Osteoblast (primary cell): ENCODE results near the gene MYRFL. TPM values are rescaled to one million over a fixed set of nuclear protein-coding genes. Genes with fewer than 3 reads are reported as not detected.

ENCODE experiments used
- DNase-seq: peaks from one replicate; pipeline ENCODE4 v3.0.0; 2011; ENCODE audit warnings: low spot score, mixed read lengths; ENCODE audit not compliant: insufficient read length; ENCODE audit errors: missing footprints
- H2AFZ ChIP-seq: 2 replicates; pipeline ENCODE4 v1.6.0; 2011; ENCODE audit warnings: mild to moderate bottlenecking, low read length
- H3K27ac ChIP-seq: 2 replicates; pipeline ENCODE4 v1.5.1; 2011; ENCODE audit warnings: mild to moderate bottlenecking, low read depth, low read length, moderate library complexity
- H3K27me3 ChIP-seq: 2 replicates; pipeline ENCODE4 v1.6.0; 2012; ENCODE audit warnings: mild to moderate bottlenecking, control low read depth, inconsistent platforms, low read length, moderate library complexity; ENCODE audit not compliant: insufficient read depth
- H3K36me3 ChIP-seq: 2 replicates; pipeline ENCODE4 v1.5.1; 2011; ENCODE audit warnings: mild to moderate bottlenecking, low read length, control low read depth, moderate library complexity; ENCODE audit not compliant: insufficient read depth
- H3K4me1 ChIP-seq: 2 replicates; pipeline ENCODE4 v1.5.1; 2011; ENCODE audit warnings: mild to moderate bottlenecking, low read length, control low read depth, moderate library complexity; ENCODE audit not compliant: insufficient read depth
- H3K4me2 ChIP-seq: 2 replicates; pipeline ENCODE4 v1.6.0; 2011; ENCODE audit warnings: mild to moderate bottlenecking, low read length; ENCODE audit not compliant: insufficient read depth
- H3K4me3 ChIP-seq: fragments of 200-600 bp; sonication (generic); 3 replicates; pipeline ENCODE4 v1.5.1; 2012; ENCODE audit warnings: mild to moderate bottlenecking, low read length, inconsistent platforms; ENCODE audit not compliant: insufficient read depth
- H3K79me2 ChIP-seq: 2 replicates; pipeline ENCODE4 v1.6.0; 2012; ENCODE audit warnings: mild to moderate bottlenecking, low read length, control low read depth, inconsistent platforms; ENCODE audit not compliant: insufficient read depth
- H3K9me3 ChIP-seq: 2 replicates; pipeline ENCODE4 v1.5.1; 2011; ENCODE audit warnings: low read depth, low read length, control low read depth
- H4K20me1 ChIP-seq: 2 replicates; pipeline ENCODE4 v1.6.0; 2012; ENCODE audit warnings: mild to moderate bottlenecking, low read length, control low read depth; ENCODE audit not compliant: insufficient read depth
- total RNA-seq: library from RNA; depleted of rRNA; stranded (reverse); fragments of >200 nt; gene quantifications from 2 replicates; pipeline ENCODE4 v1.2.3, GENCODE V29; 2012
- TF ChIP-seq, protein P1 (sequence below): IDR thresholded peaks from 2 replicates; pipeline ENCODE4 v1.5.1; 2011; ENCODE audit warnings: mild to moderate bottlenecking, low read depth, low read length, moderate library complexity; ENCODE audit errors: extremely low read depth

Gene MYRFL
- total RNA-seq, 1 donor, result not detected

DNA sequence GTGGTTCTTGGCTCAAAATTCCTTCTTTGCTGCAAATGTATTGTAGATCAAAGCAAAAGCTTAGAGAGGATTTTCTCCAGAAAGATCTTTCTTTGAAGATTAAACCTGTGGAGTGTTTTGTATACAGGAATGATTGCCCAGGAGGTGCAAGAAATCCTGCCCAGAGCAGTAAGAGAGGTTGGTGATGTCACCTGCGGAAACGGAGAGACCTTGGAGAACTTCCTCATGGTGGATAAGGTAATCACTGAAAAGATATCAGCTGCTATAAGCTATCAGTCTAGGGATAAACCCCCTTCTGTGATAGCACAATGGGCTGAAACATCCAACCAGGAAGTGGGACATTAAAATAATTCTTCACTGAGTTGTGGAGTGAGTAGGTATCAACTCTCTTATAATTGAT is 85.7 kb downstream of the MYRFL start:
- H3K27ac ChIP-seq, result no peak overlapping the region
- H3K4me2 ChIP-seq, result no peak overlapping the region
- DNase-seq, result no peak
- H3K79me2 ChIP-seq, result no peaks in the 10 kb centered on the region
- H3K36me3 ChIP-seq, result no peaks in the 10 kb centered on the region
- TF ChIP-seq, protein P1, sequence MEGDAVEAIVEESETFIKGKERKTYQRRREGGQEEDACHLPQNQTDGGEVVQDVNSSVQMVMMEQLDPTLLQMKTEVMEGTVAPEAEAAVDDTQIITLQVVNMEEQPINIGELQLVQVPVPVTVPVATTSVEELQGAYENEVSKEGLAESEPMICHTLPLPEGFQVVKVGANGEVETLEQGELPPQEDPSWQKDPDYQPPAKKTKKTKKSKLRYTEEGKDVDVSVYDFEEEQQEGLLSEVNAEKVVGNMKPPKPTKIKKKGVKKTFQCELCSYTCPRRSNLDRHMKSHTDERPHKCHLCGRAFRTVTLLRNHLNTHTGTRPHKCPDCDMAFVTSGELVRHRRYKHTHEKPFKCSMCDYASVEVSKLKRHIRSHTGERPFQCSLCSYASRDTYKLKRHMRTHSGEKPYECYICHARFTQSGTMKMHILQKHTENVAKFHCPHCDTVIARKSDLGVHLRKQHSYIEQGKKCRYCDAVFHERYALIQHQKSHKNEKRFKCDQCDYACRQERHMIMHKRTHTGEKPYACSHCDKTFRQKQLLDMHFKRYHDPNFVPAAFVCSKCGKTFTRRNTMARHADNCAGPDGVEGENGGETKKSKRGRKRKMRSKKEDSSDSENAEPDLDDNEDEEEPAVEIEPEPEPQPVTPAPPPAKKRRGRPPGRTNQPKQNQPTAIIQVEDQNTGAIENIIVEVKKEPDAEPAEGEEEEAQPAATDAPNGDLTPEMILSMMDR, result no peak
- no peaks in the 10 kb centered on the region for H3K9me3 ChIP-seq
- no peaks in the 10 kb centered on the region for H3K27me3 ChIP-seq
- H3K4me3 ChIP-seq, result no peak overlapping the region
- no peaks in the 10 kb centered on the region for H3K4me1 ChIP-seq
- no peak overlapping the region for H2AFZ ChIP-seq
- H4K20me1 ChIP-seq, result no peaks in the 10 kb centered on the region

DNA sequence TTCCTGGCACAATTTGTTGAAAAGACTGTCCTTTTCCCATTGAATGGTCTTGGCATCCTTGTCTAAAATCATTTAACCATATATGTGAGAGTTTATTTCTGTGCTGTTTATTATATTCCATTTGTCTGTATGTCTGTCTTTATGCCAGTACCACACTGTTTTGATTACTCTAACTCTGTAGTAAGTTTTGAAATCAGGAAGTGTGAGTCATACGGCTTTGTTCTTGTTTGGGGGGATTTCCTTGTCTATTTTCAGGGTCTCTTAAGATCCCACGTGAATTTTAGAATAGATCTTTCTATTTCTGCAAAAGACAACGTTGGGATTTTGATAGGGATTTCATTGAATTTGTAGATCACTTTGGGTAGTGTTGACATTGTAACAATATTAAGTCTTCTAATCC is 88.5 kb downstream of the MYRFL start:
- H3K36me3 ChIP-seq, result no peaks in the 10 kb centered on the region
- no peaks in the 10 kb centered on the region for H3K4me1 ChIP-seq
- no peaks in the 10 kb centered on the region for H3K79me2 ChIP-seq
- TF ChIP-seq, protein P1, result no peak
- no peak overlapping the region for H3K27ac ChIP-seq
- H4K20me1 ChIP-seq, result no peaks in the 10 kb centered on the region
- H2AFZ ChIP-seq, result no peak overlapping the region
- no peaks in the 10 kb centered on the region for H3K9me3 ChIP-seq
- H3K4me2 ChIP-seq, result no peak overlapping the region
- no peak for DNase-seq
- no peaks in the 10 kb centered on the region for H3K27me3 ChIP-seq
- no peak overlapping the region for H3K4me3 ChIP-seq

DNA sequence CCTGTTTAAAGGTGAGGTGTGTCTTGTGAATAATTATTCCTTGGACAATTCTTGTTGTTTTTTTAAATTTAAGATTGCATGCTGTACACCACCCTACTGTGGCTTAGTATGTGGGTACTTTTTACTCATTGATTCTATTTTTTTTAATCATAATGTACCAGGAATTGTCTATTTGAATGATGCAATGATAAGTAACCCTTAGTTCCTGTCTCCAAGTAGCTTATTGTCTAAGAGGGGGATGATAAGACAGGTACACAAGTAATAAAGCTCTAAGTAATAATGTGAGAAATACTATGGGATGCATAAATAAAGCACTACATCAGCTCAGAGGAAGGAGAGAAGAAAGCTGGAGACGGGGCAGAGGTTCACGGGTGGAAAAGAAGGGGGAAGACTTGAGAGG is 90.9 kb downstream of the MYRFL start:
- H3K4me3 ChIP-seq, result no peak overlapping the region
- no peaks in the 10 kb centered on the region for H4K20me1 ChIP-seq
- no peaks in the 10 kb centered on the region for H3K27me3 ChIP-seq
- no peak overlapping the region for H2AFZ ChIP-seq
- TF ChIP-seq, protein P1, result no peak
- H3K79me2 ChIP-seq, result no peaks in the 10 kb centered on the region
- no peak overlapping the region for H3K4me2 ChIP-seq
- H3K4me1 ChIP-seq, result no peaks in the 10 kb centered on the region
- H3K27ac ChIP-seq, result no peak overlapping the region
- DNase-seq, result no peak
- no peaks in the 10 kb centered on the region for H3K9me3 ChIP-seq
- no peaks in the 10 kb centered on the region for H3K36me3 ChIP-seq

DNA sequence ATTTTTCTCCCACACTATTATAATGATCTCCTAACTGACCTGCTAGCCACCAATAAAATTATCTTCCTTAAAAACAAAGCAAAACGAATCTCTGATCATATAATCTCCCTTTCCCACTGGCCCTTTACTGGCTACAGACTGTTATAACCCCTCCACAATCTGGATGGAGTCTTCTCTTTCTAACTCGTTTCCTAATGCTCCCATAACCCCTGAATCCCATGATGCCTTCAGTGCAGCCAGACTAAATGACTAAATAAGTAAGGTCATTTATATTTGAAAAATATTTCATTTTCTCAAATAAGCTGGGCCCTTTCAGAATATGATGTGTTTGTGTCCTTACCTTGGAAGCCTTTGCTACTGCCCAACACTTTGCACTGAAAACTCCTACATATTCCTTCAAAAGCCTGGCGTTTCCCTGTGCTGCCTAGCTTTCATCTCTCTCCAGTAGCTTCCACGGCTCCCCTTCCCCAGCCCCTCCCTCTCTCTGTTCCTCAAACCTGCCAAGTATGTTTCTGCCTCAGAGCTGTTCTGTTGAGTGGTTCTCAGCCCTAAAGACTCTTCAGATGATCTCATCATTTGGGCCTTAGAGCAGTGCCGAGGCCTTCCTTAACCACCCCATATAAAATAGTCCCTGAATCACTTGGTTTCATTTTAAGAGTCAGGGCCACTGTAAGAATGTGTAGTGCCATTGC is 91.7 kb downstream of the MYRFL start:
- Histone ChIP-seq H3K9me3 (no peaks in the 10 kb centered on the region), H3K27ac (no peak overlapping the region), H3K79me2 (no peaks in the 10 kb centered on the region), H3K36me3 (no peaks in the 10 kb centered on the region), H2AFZ (peak overlapping the region; percentile 50), H3K27me3 (no peaks in the 10 kb centered on the region), H3K4me3 (no peak overlapping the region), H4K20me1 (no peaks in the 10 kb centered on the region), H3K4me1 (no peaks in the 10 kb centered on the region), H3K4me2 (no peak overlapping the region)
- TF ChIP-seq, protein P1, result no peak
- DNase-seq, result no peak
